HepG2 (cell line): Measurements from ENCODE around the gene NDUFS5. TPM values are rescaled to one million over a fixed set of nuclear protein-coding genes. Genes with fewer than 3 reads are reported as not detected.
A peak's percentile ranks its signal among the peaks of the same experiment; 100 is the strongest.

Experiments
- AGO1 ChIP-seq: fragments of 200-400 bp; formaldehyde crosslinking; IDR thresholded peaks from 2 replicates; pipeline ENCODE4 v1.6.1; 2017; ENCODE audit warnings: mild to moderate bottlenecking, low read depth, low read length, moderate library complexity; ENCODE audit not compliant: poor library complexity, severe bottlenecking
- CERS6 ChIP-seq: sonication (generic); formaldehyde crosslinking; IDR thresholded peaks from 2 replicates; pipeline ENCODE4 v1.5.0; 2020; ENCODE audit warnings: missing genetic modification reagents
- DMAP1 ChIP-seq: IDR thresholded peaks from 2 replicates; pipeline ENCODE4 v1.6.1; 2016
- EP300 ChIP-seq, 3 experiments: sonication (generic) in 1 of 3; formaldehyde crosslinking in 1 of 3; IDR thresholded peaks; 2 replicates each; pipeline versions ENCODE4 v1.5.1 to v1.6.1; 2011 to 2020; ENCODE audit warnings: low read depth in 2 of 3, low read length in 2 of 3, borderline replicate concordance in 1 of 3, improper control_type of control experiment in 1 of 3, mild to moderate bottlenecking in 1 of 3, missing genetic modification reagents in 1 of 3, moderate library complexity in 1 of 3
- ESRRA ChIP-seq: sonication (generic); formaldehyde crosslinking; IDR thresholded peaks from 2 replicates; pipeline ENCODE4 v1.5.1; 2020; ENCODE audit warnings: mild to moderate bottlenecking, low read depth, missing genetic modification reagents
- JDP2 ChIP-seq: sonication (generic); formaldehyde crosslinking; IDR thresholded peaks from 2 replicates; pipeline ENCODE4 v1.8.1; 2022; ENCODE audit warnings: missing genetic modification reagents, borderline replicate concordance
- KLF11 ChIP-seq: IDR thresholded peaks from 2 replicates; pipeline ENCODE4 v1.6.1; 2016; ENCODE audit warnings: missing compliant biosample characterization
- MAZ ChIP-seq, 2 experiments: sonication (generic) in 1 of 2; formaldehyde crosslinking in 1 of 2; IDR thresholded peaks; 2 replicates each; pipeline versions ENCODE4 v1.5.0 to v1.6.1; 2012 to 2020; ENCODE audit warnings: low read depth in 2 of 2, mild to moderate bottlenecking in 2 of 2, borderline replicate concordance in 1 of 2, improper control_type of control experiment in 1 of 2, low read length in 1 of 2, missing genetic modification reagents in 1 of 2, moderate library complexity in 1 of 2
- RNF2 ChIP-seq: fragments of 450-650 bp; conservative IDR thresholded peaks from 2 replicates; pipeline ENCODE4 v1.6.1; 2016; ENCODE audit warnings: low read depth
- TMF1 ChIP-seq: sonication (generic); formaldehyde crosslinking; IDR thresholded peaks from 2 replicates; pipeline ENCODE4 v1.8.1; 2022; ENCODE audit warnings: low read depth, missing genetic modification reagents
- ZFP82 ChIP-seq: sonication (generic); formaldehyde crosslinking; IDR thresholded peaks from 2 replicates; pipeline ENCODE4 v1.5.1; 2020; ENCODE audit warnings: mild to moderate bottlenecking, missing genetic modification reagents, borderline replicate concordance
- ZNF296 ChIP-seq: sonication (generic); formaldehyde crosslinking; conservative IDR thresholded peaks from 2 replicates; pipeline ENCODE4 v1.5.0; 2020; ENCODE audit warnings: mild to moderate bottlenecking, missing genetic modification reagents
- ZNF790 ChIP-seq: sonication (generic); formaldehyde crosslinking; IDR thresholded peaks from 2 replicates; pipeline ENCODE4 v1.8.0; 2022; ENCODE audit warnings: missing genetic modification reagents, mild to moderate bottlenecking, borderline replicate concordance
- polyA plus RNA-seq, 8 experiments: library from polyadenylated mRNA; depleted of rRNA in 3 of 8; stranded (reverse) in 7 of 8; unstranded in 1 of 8; fragments of >200 nt; fragmentation: Illumina TruSeq in 4 of 8; extraction: Trizol in 4 of 8; gene quantifications; 2 replicates each; pipeline versions ENCODE4 v1.2.1 to v1.2.3, GENCODE V29; 2011 to 2016; ENCODE audit warnings: low read depth in 4 of 8, missing spikeins in 1 of 8, mixed read lengths in 1 of 8; ENCODE audit not compliant: insufficient read depth in 1 of 8
- total RNA-seq, 5 experiments: library from RNA; depleted of rRNA; stranded (reverse); fragments of >200 nt; fragmentation: Illumina TruSeq; extraction: Trizol; gene quantifications; 2 replicates each; pipeline ENCODE4 v1.2.3, GENCODE V29; 2016; ENCODE audit warnings: low read depth in 1 of 5

Gene NDUFS5
- total and polyA plus RNA-seq, 2 of the 13 experiments (the other 11 are each of a cell fraction or from before 2014, with no cell fraction given): 263 to 466 TPM

GRCh38 chr1:39081271-39082009 lies 55.3 kb downstream of the NDUFS5 start (continued):
- TF ChIP-seq CERS6 (CRISPR knock-in tag) (no peak), MAZ (IDR thresholded peaks at IDR 0.05; ENCODE audit: borderline replicate concordance, low read depth, low read length) (no peak), MAZ (CRISPR knock-in tag; IDR thresholded peaks at IDR 0.05; ENCODE audit: low read depth) (peak; percentile 38; the same call in 1 of the 2 replicates), ZNF296 (no peak), ZFP82 (no peak), RNF2 (0 out of 2 replicates have a peak, but pooled peaks have one; percentile 25), AGO1 (no peak), JDP2 (CRISPR knock-in tag) (no peak), ZNF790 (CRISPR knock-in tag) (no peak), ESRRA (CRISPR knock-in tag) (no peak), EP300 (IDR thresholded peaks at IDR 0.05; ENCODE audit: low read depth in 2 of 2, low read length in 2 of 2) (no peak), EP300 (CRISPR knock-in tag; IDR thresholded peaks at IDR 0.05; ENCODE audit: borderline replicate concordance) (no peak), KLF11 (CRISPR knock-in tag) (no peak), TMF1 (CRISPR knock-in tag) (no peak), DMAP1 (no peak)
